KMS-11 (cell line): Measurements from ENCODE around the gene PEX26.
"Not testable (repeated sequence)": the region's sequence is repeated elsewhere in the genome, so short reads cannot be mapped to it uniquely, and the experiment has no call there.

Source experiments
- H2AFZ ChIP-seq: fragments of 200-600 bp; sonication (generic); 2 replicates; pipeline ENCODE4 v1.6.1; 2016; ENCODE audit warnings: antibody characterized with exemption, mixed run types, low read depth
- H3K27ac ChIP-seq: fragments of 200-600 bp; sonication (generic); 2 replicates; pipeline ENCODE4 v1.6.1; 2016; ENCODE audit warnings: mild to moderate bottlenecking, mixed run types
- H3K27me3 ChIP-seq: fragments of 200-600 bp; sonication (generic); 2 replicates; pipeline ENCODE4 v1.6.1; 2017; ENCODE audit warnings: mild to moderate bottlenecking, low read depth, mixed run types, moderate library complexity; ENCODE audit not compliant: insufficient read depth
- H3K36me3 ChIP-seq: fragments of 200-600 bp; sonication (generic); 2 replicates; pipeline ENCODE4 v1.6.1; 2017; ENCODE audit warnings: mild to moderate bottlenecking, mixed run types; ENCODE audit not compliant: insufficient read depth
- H3K4me1 ChIP-seq: fragments of 200-600 bp; sonication (generic); 2 replicates; pipeline ENCODE4 v1.6.1; 2016; ENCODE audit warnings: mild to moderate bottlenecking, low read depth, mixed run types; ENCODE audit not compliant: poor library complexity, severe bottlenecking
- H3K4me2 ChIP-seq: fragments of 200-600 bp; sonication (generic); 2 replicates; pipeline ENCODE4 v1.7.0; 2016; ENCODE audit warnings: mild to moderate bottlenecking, mixed run types
- H3K4me3 ChIP-seq: fragments of 200-600 bp; sonication (generic); IDR thresholded peaks from 2 replicates; pipeline ENCODE4 v1.6.1; 2017; ENCODE audit warnings: low read depth, low read length, mixed read lengths; ENCODE audit not compliant: insufficient read depth
- H3K79me2 ChIP-seq: fragments of 200-600 bp; sonication (generic); 2 replicates; pipeline ENCODE4 v1.6.1; 2016; ENCODE audit warnings: low read depth, mixed run types; ENCODE audit not compliant: insufficient read depth
- H3K9ac ChIP-seq: fragments of 200-600 bp; sonication (generic); 2 replicates; pipeline ENCODE4 v1.6.1; 2016; ENCODE audit warnings: mild to moderate bottlenecking, mixed run types
- H4K20me1 ChIP-seq: fragments of 200-600 bp; sonication (generic); 2 replicates; pipeline ENCODE4 v1.6.1; 2016; ENCODE audit warnings: mild to moderate bottlenecking, mixed run types; ENCODE audit not compliant: insufficient read depth
- TF ChIP-seq, protein P1 (sequence below): fragments of 200-600 bp; sonication (generic); conservative IDR thresholded peaks from 2 replicates; pipeline ENCODE4 v1.6.1; 2017; ENCODE audit warnings: low read depth, mild to moderate bottlenecking, antibody characterized with exemption, low read length, moderate library complexity, mixed read lengths

PEX26 gene

DNA sequence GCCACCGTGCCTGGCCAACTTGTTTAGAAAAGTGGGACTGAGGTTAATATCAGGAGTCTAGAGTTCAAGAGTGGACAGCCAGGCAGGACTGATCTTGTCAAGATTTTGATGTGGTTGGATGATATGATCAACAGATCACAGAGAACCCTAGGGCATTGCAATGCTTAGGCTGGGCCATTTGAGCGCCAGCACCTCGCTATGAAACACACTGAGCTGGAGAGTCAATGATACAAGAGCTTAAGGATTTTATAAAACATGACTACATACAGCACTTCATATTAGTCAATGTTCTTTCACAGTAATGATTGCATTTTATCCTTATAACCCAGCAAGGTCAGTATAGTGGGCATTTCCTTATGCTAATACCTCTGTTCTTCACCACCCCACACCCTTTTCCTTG, 15.4 kb upstream of the PEX26 start:
- H3K27ac ChIP-seq = no peak overlapping the region
- H3K27me3 ChIP-seq = no peaks in the 10 kb centered on the region
- peaks cover 65% of the 10 kb centered on the region for H3K4me1 ChIP-seq
- no peak overlapping the region for H2AFZ ChIP-seq
- no peak overlapping the region for H3K4me3 ChIP-seq
- TF ChIP-seq, protein P1, sequence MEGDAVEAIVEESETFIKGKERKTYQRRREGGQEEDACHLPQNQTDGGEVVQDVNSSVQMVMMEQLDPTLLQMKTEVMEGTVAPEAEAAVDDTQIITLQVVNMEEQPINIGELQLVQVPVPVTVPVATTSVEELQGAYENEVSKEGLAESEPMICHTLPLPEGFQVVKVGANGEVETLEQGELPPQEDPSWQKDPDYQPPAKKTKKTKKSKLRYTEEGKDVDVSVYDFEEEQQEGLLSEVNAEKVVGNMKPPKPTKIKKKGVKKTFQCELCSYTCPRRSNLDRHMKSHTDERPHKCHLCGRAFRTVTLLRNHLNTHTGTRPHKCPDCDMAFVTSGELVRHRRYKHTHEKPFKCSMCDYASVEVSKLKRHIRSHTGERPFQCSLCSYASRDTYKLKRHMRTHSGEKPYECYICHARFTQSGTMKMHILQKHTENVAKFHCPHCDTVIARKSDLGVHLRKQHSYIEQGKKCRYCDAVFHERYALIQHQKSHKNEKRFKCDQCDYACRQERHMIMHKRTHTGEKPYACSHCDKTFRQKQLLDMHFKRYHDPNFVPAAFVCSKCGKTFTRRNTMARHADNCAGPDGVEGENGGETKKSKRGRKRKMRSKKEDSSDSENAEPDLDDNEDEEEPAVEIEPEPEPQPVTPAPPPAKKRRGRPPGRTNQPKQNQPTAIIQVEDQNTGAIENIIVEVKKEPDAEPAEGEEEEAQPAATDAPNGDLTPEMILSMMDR = no peak
- no peak overlapping the region for H3K4me2 ChIP-seq
- no peaks in the 10 kb centered on the region for H4K20me1 ChIP-seq
- H3K9ac ChIP-seq = no peak overlapping the region
- H3K36me3 ChIP-seq = no peaks in the 10 kb centered on the region
- no peaks in the 10 kb centered on the region for H3K79me2 ChIP-seq

DNA sequence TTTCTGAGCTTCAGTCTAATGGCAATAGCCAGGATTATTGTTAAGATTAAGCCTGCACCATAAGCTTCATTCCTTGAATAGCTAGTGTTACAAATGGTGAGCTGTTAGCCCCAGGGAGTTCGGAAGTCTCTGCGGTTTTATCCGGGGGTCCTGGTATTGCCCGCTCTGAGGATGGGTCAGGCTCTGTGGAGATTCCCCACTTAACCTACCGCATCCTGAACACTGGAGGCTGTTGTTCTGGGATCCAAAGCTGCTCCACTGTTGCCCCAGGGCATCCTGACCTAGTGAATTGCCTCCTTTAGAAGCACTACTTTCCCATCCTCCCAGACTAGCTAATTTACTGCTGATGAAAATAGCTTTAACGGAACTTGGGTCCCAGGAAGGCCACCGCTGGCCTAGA, 14.5 kb upstream of the PEX26 start:
- no peak overlapping the region for H2AFZ ChIP-seq
- H3K27ac ChIP-seq = no peak overlapping the region
- no peak overlapping the region for H3K4me2 ChIP-seq
- H4K20me1 ChIP-seq = no peaks in the 10 kb centered on the region
- no peak overlapping the region for H3K4me3 ChIP-seq
- H3K4me1 ChIP-seq = peaks cover 56% of the 10 kb centered on the region
- no peaks in the 10 kb centered on the region for H3K36me3 ChIP-seq
- no peaks in the 10 kb centered on the region for H3K27me3 ChIP-seq
- H3K79me2 ChIP-seq = no peaks in the 10 kb centered on the region
- no peak overlapping the region for H3K9ac ChIP-seq
- TF ChIP-seq, protein P1 = no peak

DNA sequence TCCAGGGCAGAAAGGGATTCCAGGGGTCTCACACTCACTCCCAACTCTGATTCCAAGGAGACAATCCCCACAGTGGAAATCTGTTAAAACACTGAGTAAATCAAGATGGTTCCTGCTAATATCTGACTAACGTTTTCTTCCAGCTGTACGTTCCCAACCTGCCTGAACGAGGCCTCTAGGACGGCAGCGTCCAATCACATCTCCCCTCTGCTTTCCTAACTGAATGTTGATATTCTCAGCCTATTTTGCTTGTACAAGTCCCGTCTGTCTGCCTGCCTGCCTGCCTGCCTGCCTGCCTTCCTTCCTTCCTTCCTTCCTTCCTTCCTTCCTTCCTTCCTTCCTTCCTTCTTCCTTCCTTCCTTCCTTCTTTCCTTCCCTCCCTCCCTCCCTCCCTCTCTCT, 14.1 kb upstream of the PEX26 start:
- not testable (repeated sequence) for H3K79me2 ChIP-seq, H3K27me3 ChIP-seq, H3K4me3 ChIP-seq, H3K27ac ChIP-seq, H2AFZ ChIP-seq, H3K9ac ChIP-seq, H4K20me1 ChIP-seq, H3K36me3 ChIP-seq, H3K4me2 ChIP-seq
- H3K4me1 ChIP-seq = peaks cover 52% of the 10 kb centered on the region

DNA sequence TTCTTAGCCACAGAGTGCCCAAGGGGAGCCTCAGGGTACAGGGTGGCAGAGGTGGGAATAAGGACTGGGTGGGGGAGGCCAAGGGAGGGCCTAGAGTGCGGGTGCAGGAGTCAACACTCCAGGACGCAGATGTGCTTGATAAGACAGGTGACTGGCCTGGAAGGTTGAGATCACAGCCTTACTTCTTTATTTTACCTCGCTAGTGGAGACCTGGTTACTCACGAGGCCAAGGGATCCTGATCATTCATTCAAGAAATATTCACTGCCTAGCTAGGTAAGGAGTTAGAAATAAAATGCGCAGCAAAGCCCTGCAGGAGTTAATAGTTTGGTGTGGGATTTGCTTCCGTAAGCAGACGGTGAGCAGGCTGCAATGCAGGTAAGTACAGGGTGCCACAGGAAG, 13.2 kb upstream of the PEX26 start:
- H3K9ac ChIP-seq = no peak overlapping the region
- H3K4me1 ChIP-seq = peaks cover 43% of the 10 kb centered on the region
- no peaks in the 10 kb centered on the region for H4K20me1 ChIP-seq
- H3K4me3 ChIP-seq = no peak overlapping the region
- H2AFZ ChIP-seq = no peak overlapping the region
- no peaks in the 10 kb centered on the region for H3K36me3 ChIP-seq
- no peaks in the 10 kb centered on the region for H3K79me2 ChIP-seq
- H3K27ac ChIP-seq = no peak overlapping the region
- no peak overlapping the region for H3K4me2 ChIP-seq
- no peaks in the 10 kb centered on the region for H3K27me3 ChIP-seq
- TF ChIP-seq, protein P1 = no peak

DNA sequence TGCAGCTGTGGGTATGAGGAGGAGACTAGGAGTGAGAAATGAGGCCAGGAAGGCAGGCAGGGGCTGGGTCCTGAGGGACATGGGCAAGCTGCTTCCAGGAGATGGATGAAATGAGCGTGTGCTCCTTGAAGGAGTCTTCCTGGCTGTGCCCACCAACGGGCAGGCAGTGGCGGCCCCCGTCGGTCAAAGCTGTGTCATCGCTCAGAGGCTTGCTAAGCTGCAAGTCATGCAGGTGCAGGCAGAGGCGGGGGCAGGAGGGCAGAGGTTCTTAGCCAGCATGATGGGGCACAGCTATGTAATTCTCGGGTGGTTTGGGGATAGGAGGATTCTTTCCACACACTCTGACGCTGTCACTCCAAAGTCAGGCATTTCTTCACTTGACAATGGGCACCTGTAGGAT, 12.5 kb upstream of the PEX26 start:
- no peak overlapping the region for H3K27ac ChIP-seq

More for the DNA sequence above, 12.5 kb upstream of the PEX26 start:
- TF ChIP-seq, protein P1 = no peak
- no peaks in the 10 kb centered on the region for H3K27me3 ChIP-seq
- no peak overlapping the region; the same call in 1 of the 2 replicates for H2AFZ ChIP-seq
- H3K4me3 ChIP-seq = no peak overlapping the region
- peaks cover 37% of the 10 kb centered on the region for H3K4me1 ChIP-seq
- no peaks in the 10 kb centered on the region for H3K79me2 ChIP-seq
- no peak overlapping the region for H3K9ac ChIP-seq
- H3K4me2 ChIP-seq = no peak overlapping the region; the same call in 1 of the 2 replicates
- no peaks in the 10 kb centered on the region for H3K36me3 ChIP-seq
- no peaks in the 10 kb centered on the region for H4K20me1 ChIP-seq
